ENCODE measurements around the gene MASP1.

Gene MASP1

GRCh38 chr3:187292631-187293515 is 1.3 kb upstream of the MASP1 start:
- DNase-seq: no peak

GRCh38 chr3:187292181-187292580 is 644 bp upstream of the MASP1 start:
- DNase-seq: no peak

- DNase-seq: peak; percentile 44
These were observed 481 bp downstream of the MASP1 start for GRCh38 chr3:187291001-187291511.

GRCh38 chr3:187290503-187290902 is 1.0 kb downstream of the MASP1 start:
- DNase-seq: peak; percentile 14

- DNase-seq: no peak
These were observed 2.5 kb downstream of the MASP1 start for GRCh38 chr3:187288855-187289605.

- no peak for DNase-seq
These were observed 3.2 kb downstream of the MASP1 start for GRCh38 chr3:187288131-187288854.

- DNase-seq: no peak
These were observed 4.3 kb downstream of the MASP1 start for GRCh38 chr3:187287256-187287655.

- no peak for DNase-seq
These were observed 5.0 kb downstream of the MASP1 start for GRCh38 chr3:187286467-187287059.

GRCh38 chr3:187281191-187281714 is 10.3 kb downstream of the MASP1 start:
- DNase-seq: no peak

GRCh38 chr3:187280644-187281043 is 10.9 kb downstream of the MASP1 start:
- no peak for DNase-seq

- DNase-seq: no peak
These were observed 14.4 kb downstream of the MASP1 start for GRCh38 chr3:187277129-187277462.

- DNase-seq: no peak
These were observed 15.0 kb downstream of the MASP1 start for GRCh38 chr3:187276397-187277128.

GRCh38 chr3:187274977-187275338 is 16.6 kb downstream of the MASP1 start:
- DNase-seq: peak; percentile 71

- DNase-seq: no peak
These were observed 17.1 kb downstream of the MASP1 start for GRCh38 chr3:187274315-187274976.

- no peak for DNase-seq
These were observed 20.0 kb downstream of the MASP1 start for GRCh38 chr3:187271582-187271981.

GRCh38 chr3:187269486-187269885 is 22.1 kb downstream of the MASP1 start:
- DNase-seq: no peak

- DNase-seq: no peak
These were observed 24.2 kb downstream of the MASP1 start for GRCh38 chr3:187267306-187267705.

GRCh38 chr3:187266691-187267090 is 24.8 kb downstream of the MASP1 start:
- no peak for DNase-seq

GRCh38 chr3:187265461-187265955 is 26.0 kb downstream of the MASP1 start:
- no peak for DNase-seq

- DNase-seq: no peak
These were observed 26.6 kb downstream of the MASP1 start for GRCh38 chr3:187264911-187265310.

GRCh38 chr3:187264021-187264420 is 27.5 kb downstream of the MASP1 start:
- peak; percentile 50 for DNase-seq

All from eye (tissue), 1 donor.